HG03039 (cell line): ENCODE results near the gene OSBPL8.
"Not testable (repeated sequence)": the region's sequence is repeated elsewhere in the genome, so short reads cannot be mapped to it uniquely, and the experiment has no call there.

ENCODE experiments used
- ATAC-seq: cut with Tn5 transposase; IDR thresholded peaks from one replicate; pipeline ENCODE4 v1.9.1; 2021; ENCODE audit warnings: mild to moderate bottlenecking, moderate library complexity; ENCODE audit not compliant: unreplicated experiment

The OSBPL8 gene

DNA sequence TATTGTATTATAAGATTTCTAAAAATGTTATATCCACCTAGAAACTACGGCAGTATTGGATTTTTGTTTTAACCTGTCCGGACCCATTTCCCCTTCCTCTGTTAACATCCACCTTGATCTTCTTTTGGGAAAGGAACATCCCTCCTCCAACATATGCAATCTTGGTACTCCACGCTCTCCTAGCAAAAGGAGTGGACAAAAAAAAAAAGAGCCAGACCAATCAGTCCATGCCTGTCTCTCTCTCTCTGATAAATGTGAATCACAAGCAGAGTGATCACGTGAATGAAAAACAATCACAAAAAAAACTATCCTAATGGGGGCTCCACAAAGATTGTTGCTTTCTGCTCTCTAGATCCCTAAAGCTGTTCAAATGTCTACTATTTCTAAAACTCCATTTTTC is 27.1 kb downstream of the OSBPL8 start:
- no peak for ATAC-seq

DNA sequence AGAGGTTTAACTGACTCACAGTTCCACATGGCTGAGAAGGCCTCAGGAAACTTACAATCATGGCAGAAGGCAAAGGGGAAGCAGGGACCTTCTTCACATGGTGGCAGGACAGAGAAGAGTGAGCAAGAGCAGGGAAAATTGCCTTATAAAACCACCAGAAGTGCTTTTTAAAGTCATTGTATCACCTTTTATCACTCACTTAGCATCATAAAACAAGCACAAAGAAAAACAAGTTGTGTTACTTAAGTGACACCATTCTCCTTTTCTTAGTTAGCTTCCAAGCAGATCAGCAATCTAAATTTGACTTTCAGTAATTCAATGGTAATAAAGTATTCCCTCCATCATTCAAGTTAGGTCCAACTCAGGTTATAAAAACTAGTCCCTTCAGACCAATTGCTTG is 28.5 kb downstream of the OSBPL8 start:
- ATAC-seq, result no peak

DNA sequence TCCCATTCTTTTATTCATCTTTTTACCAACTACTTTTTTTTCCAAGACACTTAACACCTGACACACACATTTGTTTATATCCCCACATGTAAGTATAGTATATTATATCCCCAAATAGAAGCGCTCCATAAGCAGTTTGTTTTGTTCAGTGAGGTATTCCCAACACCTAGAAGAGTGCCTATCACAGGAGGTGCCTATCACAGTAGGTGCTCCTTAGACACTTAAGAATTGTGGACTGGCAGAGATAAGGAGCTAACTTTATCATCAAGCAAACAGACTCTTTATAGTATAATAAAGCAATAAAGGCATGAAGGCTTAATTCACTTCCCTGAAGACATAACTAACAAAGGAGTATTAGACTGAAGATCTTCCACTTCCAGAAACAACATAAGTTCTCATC is 29.1 kb downstream of the OSBPL8 start:
- no peak for ATAC-seq

DNA sequence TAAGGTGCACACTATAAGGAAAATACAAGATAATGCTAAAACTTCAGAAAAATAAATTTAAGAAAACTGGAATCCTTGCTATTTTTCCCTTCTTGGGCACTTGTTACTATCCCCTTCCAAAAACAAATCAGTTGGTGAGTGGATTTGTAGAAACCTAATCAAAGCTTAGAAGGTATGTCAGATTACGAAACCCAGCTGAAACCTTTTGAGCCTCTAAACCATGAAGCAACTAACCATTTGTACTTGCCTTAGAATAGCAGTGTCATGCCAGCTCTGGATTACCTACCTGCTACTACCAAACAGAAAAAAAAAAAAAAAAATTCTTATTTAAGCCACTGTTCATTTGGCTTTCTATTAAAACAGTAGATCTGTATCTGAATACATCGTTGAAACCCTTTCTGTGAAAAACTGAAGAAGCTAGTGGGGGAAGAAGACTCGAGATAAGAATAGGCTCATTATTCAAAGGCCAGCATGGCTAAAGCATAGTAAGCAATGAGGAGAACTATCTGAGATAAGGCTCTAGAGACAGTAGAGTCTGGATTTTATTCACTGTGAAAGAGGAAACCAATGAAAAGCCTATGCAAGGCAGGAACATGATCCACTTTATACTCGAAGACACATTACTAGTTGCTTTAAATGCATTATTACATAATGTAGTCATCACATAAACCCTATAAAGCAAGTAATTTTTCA is 30.2 kb downstream of the OSBPL8 start:
- no peak for ATAC-seq

DNA sequence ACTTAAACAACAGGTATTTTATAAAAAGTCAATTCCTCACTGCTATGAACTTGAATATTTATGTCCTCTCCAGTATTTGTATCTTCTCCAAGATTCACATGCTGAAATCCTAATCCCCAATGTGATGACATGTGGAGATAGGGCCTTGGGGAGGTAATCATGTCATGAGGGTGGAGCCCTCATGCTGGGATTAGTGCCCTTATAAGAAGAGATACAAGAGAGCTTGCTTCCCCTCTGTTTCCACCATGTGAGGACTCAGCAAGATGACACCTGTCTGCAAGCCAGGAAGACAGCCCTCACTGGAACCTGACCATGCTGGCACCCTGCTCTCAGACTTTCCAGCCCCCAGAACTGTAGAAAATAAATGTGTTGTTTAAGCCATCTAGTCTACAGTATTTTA is 36.2 kb downstream of the OSBPL8 start:
- ATAC-seq, result no peak

DNA sequence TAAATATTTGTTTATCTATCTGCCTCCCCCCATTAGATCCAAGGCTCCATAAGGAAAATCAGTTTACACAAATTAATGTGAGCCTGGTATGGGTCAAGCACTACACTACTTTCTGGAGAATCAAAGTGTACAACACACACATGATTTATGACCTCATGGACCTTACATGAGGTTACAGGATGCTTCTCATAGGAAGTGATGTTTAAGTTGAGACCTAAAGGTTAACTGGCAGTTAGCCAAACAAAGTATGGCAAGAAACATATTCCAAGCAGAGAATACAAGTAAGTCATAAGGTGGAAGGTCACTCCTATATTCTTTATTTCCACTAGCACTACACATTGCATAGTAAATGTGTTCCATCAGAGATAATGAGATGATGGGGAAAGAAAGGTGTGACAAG is 39.2 kb downstream of the OSBPL8 start:
- ATAC-seq, result no peak

DNA sequence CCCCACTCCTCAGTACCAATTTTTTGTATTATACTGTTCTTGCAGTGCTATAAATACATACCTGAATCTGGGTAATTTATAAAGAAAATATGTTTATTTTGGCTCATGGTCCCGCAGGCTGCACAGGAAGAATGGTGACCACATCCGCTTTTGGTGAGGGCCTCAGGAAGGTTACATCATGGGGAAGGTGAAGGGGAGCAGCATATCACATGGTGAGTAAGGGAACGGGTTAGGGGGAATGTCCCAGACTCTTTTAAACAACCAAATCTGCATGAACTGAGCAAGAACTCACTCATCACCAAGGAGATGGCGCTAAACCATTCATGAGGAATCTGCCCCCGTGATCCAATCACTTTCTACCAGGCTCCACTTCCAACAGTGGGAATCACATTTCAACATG is 40.0 kb downstream of the OSBPL8 start:
- no peak for ATAC-seq

DNA sequence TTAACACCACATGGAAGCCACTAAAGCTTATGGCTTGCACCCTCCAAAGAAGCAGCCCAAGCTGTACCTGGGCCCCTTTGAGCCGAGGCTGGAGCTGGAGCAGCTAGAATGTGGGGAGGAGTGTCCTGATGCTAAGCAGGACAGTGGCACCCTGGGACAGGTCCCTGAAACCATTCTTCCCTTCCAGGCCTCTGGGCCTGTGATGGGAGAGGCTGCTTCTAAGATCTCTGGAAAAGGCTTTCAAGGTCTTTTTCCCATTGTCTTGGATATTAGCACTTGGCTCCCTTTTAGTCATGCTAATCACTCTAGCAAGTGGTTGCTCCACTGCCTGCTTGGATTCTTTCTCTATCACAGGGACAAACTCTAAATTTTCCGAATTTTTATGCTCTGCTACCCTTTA is 40.9 kb downstream of the OSBPL8 start:
- ATAC-seq, result no peak

DNA sequence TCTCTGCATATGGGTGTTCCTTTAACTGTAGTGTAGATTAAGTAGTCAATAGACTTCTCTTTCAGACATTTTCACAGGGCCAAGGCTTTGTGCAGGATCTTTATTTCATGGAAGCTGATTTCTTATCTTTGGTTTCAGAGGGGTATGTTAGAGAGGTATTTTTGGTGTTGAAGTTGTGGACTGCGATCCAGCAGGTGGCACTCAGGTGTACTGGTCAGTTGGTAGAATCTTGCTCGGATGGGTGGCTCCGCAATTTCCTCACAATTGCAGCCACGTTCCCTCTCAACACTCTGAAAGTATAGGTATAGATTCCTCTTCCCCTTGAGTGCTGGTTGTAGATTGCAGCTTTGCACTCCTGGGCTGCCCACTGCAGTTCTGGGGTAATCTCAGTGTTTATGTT is 44.3 kb downstream of the OSBPL8 start:
- no peak for ATAC-seq

DNA sequence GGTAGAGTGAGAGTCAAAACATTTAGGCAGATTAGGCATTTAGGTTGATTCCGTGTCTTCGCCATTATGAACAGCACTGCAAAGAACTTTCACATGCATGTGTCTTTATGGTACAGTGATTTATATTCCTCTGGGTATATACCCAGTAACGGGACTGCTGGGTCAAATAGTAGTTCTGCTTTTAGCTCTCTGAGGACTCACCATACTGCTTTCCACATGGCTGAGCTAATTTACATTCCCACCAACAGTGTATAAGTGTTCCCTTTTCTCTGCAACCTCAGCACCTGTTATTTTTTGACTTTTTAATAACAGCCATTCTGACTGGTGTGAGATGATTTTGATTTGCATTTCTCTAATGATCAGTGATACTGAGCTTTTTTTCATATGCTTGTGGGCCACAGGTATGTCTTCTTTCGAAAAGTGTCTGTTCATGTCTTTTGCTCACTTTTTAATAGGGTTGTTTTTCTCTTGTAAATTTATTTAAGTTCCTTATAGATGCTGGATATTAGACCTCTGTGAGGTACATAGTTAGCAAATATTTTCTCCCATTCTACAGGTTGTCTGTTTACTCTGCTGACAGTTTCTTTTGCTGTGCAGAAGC is 48.4 kb downstream of the OSBPL8 start:
- ATAC-seq, result peak; percentile 62

DNA sequence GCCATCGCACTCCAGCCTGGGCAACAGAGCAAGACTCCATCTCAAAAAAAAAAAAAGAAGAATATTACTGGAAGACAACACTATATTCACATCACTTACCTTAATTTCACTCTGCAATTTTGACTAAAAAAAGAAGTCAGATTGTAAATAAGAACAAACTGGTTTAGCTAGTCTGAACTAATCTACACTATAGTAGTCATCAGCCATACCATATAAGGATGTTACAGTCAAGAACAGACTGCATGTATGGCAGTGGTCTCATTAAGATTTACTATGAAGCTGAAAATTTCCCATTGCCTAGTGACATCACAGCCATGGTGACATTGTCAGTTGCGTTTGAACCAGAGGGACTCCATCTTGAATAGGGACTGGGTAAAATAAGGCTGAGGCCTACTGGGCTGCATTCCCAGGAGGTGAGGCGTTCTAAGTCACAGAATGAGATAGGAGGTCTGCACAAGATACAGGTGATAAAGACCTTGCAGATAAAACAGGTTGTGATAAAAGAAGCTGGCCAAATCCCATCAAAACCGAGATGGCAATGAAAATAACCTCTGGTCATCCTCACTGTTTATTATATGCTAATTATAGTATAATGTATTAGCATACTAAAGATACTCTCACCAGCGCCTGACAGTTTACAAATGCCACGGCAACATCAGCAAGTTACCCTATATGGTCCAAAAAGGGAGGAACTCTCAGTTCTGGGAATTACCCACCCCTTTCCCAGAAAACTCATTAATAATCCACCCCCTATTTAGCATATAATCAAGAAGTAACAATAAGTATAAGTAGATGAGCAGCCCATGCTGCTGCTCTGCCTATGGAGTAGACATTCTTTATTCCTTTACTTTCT is 51.2 kb downstream of the OSBPL8 start:
- ATAC-seq, result no peak

DNA sequence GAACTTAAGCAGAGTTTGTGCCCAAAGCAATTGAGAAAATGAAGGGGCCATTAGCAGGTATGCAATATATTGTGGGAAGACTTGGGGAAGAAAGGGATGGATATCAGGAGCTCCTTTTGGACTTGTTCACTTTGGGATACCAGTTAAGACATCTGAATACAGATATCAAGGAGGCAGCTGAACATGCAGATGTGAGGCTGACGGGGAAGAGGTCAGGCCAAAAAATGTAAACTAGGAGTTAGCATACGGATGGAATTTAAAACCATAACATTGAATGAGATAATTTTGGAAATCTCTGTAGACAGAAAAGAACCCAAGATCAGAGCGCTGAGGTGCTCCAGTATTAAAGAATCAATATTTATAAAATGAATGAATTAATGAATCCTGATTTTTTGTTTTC is 53.4 kb downstream of the OSBPL8 start:
- ATAC-seq, result no peak

DNA sequence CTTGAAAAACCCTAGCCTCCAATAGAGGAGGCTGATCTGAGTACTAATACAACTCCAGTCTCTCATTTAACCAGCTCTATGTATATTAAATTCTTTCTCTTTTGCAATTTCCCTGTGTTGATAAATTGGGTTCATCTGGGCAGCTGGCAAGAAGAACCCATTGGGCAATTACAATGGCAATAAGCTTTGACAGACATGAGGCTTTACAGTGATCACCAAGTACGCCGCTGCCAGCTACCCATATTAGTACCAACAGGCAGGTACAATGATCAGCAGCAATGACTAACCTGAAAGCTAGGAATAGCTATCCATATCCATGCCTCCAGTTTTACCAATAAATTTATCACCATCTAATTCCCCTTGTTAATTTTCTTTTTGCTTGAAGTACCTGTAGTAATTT is 54.5 kb downstream of the OSBPL8 start:
- ATAC-seq, result no peak

DNA sequence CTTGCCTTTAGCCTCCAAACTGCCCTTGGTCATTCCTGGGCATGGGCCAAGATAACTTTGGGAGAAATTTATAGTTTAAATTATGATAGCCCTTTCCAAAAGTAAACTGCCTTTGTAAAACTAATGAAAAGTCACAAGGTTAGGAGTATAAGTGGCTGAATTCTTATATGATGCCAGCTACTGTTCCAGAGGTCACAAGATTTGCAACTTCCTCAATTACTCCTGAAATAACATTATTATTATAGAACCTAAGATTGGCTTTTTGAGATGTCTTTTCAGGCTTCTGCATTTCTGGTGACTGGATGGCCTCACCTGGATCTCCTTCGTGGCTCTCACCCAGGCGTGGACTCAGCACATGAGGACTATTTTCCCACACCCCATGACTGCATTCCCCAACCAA is 55.0 kb downstream of the OSBPL8 start:
- no peak for ATAC-seq

DNA sequence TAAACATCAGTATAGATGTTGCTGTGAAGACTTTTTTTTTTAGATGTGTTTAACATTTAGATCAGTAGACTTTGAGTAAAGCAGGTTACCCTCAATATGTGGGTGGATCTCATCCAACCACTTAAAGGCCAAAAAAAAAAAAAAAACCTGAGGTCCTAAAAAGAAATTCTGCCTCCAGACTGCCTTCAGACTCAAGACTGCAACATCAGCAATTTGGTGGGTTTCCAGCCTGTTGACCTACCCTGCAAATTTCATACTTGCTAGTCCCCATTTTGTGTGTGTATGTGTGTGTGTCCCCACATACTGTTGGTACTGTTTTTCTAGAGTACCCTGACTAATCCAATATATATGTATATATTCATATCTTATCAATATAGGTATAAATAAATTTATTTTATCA is 55.6 kb downstream of the OSBPL8 start:
- ATAC-seq, result no peak

DNA sequence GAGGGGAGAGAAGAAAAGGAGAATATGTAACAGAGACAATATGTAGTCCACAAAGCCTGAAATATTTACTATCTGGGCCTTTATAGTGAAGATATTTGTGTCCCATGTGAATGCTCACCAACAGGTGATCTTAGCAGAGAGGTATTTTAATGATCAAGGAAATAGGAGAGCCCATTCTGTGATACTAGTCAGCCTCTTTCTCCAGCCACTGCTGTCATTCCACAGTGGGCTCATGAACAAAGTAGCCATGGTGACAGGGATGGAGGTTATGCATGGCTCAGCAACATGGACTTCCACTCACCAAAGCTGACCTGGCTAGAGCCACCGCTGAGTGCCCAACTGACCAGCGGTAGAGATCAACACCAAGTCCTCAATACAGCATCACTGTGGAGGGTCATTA is 58.2 kb downstream of the OSBPL8 start:
- ATAC-seq, result no peak

DNA sequence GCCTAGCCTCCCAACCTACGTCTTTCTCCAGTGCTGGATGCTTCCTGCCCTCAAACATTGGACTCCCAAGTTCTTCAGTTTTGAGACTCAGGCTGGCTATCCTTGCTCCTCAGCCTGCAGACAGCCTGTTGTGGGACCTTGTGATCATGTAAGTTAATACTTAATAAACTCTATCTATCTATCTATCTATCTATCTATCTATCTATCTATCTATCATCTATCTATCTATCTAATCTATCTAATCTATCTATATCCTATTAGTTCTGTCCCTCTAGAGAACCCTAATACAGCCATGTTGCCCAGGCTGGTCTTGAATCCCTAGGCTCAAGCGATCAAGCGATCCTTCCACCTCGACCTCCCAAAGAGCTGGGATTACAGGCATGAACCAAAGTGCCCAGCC is 60.4 kb downstream of the OSBPL8 start:
- not testable (repeated sequence) for ATAC-seq

DNA sequence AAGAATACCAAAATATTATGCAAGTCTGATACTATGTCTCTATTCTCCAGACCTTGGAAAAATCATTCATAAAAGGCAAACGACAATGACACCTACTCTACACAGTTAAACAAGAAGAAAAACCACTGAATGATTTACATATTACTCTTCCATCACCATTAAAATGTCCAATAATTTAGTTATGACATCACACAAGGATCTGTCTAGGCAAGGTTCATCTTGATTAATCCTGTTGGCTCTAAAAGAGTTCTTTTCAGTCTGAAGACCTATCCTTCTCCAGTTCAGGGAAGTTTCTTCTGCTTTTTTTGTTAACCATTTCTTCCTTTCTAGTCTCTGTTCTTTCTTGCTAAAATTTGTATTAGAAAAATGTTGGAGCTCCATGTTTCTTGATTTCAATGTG is 64.0 kb downstream of the OSBPL8 start:
- no peak for ATAC-seq

DNA sequence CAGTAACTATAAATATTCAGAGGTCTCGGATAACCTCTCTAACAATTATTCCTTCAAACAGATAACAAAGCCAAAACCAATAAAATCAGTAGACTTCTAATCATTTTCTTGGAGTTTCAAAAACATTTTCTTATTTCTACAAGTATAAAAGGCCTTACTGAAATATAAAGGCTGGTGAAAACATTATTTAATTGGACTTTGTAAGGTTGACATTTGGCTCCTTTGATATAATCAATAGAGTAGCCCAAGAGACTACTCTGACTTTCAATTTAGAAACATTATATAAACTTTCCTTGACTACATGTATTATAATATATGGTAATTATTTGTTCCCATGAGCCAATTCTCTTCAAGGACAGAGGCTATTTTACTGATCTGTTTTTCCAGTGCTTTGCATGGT is 68.3 kb downstream of the OSBPL8 start:
- ATAC-seq, result no peak

DNA sequence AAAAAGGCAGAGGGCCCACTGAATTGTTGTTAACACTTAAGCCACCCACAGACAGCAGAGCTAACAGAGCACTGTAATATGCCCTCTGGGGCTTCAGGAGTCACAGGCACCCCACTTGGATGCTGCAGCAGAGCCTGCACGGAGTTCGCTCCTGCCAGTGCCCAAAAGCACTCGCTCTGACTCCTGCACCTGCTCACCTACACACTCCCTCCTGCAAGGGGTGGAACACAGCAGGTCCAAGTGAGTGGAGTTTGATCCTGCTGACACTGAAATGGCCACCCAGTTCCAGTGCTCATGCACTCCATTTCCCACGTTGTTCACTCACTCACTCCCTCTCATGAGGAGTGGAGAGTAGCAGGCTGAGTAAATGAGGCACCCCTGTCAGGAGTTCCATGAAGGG is 68.8 kb downstream of the OSBPL8 start:
- no peak for ATAC-seq

DNA sequence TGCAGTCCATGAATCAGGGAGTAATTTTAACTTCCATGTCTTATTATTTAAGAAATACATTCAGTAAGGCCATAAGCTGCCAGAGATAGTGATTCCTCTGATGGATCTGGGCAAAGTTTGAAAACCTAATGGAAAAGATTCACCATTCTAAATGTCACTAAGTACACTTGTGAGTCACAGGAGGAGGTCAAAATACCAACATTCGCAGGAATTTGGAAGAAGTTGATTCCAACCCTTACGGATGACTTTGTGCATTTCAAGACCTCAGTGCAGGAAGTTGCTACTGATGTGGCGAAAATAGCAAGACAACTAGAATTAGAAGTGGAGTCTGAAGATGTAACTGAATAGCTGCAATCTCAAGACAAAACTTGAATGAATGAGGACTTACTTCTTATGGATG is 69.8 kb downstream of the OSBPL8 start:
- no peak for ATAC-seq

DNA sequence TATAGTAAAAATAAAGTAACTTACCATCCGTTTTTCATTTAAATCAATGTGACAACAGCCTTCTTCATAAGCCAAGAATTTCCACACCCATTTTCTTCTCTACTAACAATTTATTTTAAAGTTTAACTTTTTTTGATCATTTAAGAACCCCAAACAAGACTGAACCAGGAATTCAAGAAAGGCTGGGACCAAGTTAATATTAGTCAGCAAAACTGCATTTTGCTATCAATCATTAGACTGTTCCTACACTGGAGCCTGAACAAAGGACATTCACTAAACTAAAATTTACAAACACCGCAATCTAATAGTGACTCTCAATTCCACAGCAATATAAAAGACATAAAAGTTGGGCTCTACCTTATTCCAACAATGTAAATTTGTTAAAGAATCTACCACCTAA is 73.6 kb downstream of the OSBPL8 start:
- ATAC-seq, result no peak
